GM12864 (cell line): ENCODE measurements around the gene PDIA5.

Source experiments
- DNase-seq: peaks from one replicate; pipeline ENCODE4 v3.0.0-alpha.2; 2011; ENCODE audit warnings: low read depth
- H3K4me3 ChIP-seq: 2 replicates; pipeline ENCODE4 v1.5.1; 2011; ENCODE audit warnings: mild to moderate bottlenecking, low read depth, low read length, control low read depth
- TF ChIP-seq, protein P1 (sequence below): IDR thresholded peaks from 2 replicates; pipeline ENCODE4 v1.5.1; 2011; ENCODE audit warnings: low read depth, mild to moderate bottlenecking, moderate library complexity, low read length, control low read depth, inconsistent platforms; ENCODE audit errors: missing control alignments

PDIA5 gene

DNA sequence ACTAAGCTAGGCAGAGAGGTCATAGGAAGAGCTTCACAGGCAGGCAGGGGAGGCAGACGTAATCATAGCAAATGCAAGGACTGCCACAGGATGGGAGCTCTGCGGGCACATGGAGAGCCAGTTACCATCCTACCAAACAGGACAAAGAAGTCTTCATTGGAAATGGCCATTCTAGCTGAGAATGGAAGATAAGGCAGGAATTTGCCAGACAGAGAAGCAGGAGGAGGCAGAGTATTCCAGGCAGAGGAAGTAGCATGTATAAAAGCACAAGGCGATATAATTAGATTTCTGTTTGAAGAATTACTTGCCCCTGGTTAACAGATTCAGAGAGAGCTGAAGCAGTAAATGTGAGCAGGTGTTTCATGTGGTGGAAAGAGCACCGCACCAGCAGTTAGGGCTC, 35.8 kb upstream of the PDIA5 start:
- TF ChIP-seq, protein P1, sequence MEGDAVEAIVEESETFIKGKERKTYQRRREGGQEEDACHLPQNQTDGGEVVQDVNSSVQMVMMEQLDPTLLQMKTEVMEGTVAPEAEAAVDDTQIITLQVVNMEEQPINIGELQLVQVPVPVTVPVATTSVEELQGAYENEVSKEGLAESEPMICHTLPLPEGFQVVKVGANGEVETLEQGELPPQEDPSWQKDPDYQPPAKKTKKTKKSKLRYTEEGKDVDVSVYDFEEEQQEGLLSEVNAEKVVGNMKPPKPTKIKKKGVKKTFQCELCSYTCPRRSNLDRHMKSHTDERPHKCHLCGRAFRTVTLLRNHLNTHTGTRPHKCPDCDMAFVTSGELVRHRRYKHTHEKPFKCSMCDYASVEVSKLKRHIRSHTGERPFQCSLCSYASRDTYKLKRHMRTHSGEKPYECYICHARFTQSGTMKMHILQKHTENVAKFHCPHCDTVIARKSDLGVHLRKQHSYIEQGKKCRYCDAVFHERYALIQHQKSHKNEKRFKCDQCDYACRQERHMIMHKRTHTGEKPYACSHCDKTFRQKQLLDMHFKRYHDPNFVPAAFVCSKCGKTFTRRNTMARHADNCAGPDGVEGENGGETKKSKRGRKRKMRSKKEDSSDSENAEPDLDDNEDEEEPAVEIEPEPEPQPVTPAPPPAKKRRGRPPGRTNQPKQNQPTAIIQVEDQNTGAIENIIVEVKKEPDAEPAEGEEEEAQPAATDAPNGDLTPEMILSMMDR, result no peak
- H3K4me3 ChIP-seq, result no peak overlapping the region
- no peak for DNase-seq

DNA sequence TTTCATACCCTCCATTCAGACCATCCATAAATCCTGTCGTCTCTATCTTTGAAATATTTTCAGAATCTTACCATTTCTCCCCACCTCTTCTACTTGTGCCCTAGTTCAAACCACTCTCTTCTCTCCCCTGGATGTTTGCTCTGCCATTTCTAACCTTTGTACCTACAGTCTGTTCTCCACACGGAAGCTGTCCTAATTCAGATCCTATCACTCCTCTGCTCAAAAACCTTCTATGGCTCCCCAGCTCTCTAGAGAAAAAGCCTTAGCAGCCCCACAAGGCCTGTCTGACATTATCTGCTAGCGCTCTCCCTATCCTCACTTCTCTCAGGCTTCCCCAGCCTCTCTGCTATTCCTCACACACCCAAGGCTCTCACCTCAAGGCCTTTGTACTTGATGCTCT, 34.8 kb upstream of the PDIA5 start:
- no peak for DNase-seq
- no peak overlapping the region for H3K4me3 ChIP-seq
- TF ChIP-seq, protein P1, result no peak

DNA sequence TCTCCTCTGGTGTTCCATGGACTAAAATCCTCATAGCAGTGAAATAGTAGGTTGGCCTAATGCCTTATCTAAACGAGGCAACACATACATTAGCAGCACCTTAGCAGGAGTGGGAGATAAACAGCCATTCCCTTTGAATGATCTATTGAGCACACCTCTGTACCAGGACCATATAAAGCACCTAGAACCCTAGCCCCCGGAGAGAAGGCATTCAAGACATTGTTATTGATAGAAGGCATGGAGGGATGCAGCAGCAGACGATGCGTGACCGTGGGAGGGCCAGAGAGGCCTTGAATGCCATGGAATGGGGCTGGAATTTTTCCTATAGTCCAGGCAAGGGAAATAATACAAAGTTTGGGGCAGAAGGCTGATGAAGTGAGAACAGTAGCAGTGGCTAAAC, 32.7 kb upstream of the PDIA5 start:
- DNase-seq, result no peak
- no peak overlapping the region for H3K4me3 ChIP-seq

DNA sequence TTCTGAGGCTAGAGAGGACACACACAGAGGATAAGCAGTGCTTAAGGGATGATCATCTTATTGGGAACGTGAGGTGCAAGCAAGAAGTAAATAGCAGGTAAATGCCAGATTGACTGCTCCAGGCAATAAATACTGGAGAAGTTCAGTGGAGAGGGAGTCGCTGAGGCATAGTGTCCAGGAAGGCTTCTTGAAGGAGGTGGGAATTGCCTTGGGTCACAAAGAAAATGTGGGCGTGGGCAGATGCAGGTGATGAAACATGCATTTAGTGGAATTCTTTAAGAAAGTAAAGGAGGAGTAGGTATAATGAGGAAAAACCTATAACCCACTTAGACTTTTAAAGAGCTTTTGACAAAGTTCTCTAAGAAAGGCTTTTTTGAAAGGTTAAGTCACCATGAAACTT, 31.8 kb upstream of the PDIA5 start:
- H3K4me3 ChIP-seq, result no peak overlapping the region
- TF ChIP-seq, protein P1, result no peak
- DNase-seq, result no peak

More for the DNA sequence above, 32.7 kb upstream of the PDIA5 start:
- TF ChIP-seq, protein P1, result no peak

DNA sequence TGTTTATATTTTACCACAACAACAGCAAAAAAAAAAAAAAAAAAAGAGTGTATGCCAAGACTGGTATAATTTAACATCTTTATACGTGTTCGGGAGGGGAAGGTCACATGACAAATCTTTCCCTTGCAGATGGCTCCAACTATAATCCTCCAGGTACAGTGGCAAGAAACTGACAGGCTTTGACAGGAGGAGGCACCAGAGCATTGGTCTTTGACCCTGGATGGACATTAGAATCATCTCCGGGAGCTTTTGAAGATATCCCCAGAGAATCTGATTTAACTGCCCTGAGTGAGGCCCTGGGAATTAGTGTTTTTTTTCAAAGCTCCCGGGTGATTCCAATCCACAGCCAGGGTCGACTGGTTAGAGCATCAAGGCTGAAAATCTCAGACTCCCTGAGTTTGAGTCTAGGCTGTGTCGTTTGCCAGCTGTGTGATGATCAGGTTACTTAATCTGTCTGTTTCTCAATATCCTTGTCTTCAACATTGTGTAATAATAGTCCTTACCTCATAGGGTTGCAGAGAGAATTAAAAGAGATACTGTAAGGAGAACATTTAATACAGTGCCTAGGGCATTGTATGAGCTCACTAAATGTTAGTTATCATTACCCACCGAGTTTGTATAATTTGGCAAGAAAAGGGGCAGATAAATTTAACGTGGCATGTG, 30.3 kb upstream of the PDIA5 start:
- TF ChIP-seq, protein P1, result no peak
- DNase-seq, result no peak
- no peak overlapping the region for H3K4me3 ChIP-seq

DNA sequence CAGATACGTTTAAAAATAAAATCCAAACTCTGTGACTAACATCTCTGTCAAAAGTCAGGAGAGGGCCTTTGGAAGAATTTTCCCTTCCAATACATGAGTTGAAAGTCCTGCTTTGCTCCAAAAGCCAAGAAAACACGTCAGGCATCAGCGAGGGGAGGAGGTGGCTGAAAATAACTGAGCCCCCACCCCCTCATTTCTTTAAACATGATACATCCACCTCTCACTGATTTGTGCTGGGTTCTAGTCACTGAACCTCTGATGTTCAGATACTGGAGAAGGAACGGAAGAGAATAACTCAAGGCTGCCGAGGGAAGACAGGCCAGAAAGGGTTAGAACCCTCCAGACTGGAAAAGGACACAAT, 29.8 kb upstream of the PDIA5 start:
- TF ChIP-seq, protein P1, result no peak
- DNase-seq, result no peak
- no peak overlapping the region for H3K4me3 ChIP-seq

DNA sequence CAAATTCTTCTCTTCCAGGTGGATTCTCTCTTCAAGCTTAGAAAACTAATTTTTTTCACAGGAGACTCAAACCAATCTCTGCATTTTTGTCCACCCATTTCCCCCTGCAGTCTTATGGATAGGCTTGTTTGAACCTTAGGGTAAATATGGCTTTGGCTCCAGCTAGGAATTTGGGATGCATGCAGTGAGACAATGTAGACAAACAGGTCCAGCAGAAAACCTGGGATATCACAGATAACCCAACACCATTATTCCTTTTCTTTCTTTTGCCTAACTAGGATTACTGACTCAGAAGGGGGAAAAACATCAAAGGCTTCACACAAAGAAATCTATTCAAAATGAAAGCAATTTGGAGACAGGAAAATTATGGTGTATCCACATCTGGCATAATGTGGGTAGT, 28.1 kb upstream of the PDIA5 start:
- DNase-seq, result no peak
- TF ChIP-seq, protein P1, result no peak

More for the DNA sequence above, 28.1 kb upstream of the PDIA5 start:
- no peak overlapping the region for H3K4me3 ChIP-seq
